Measurements from ENCODE around the gene PAK3. TPM values are rescaled to one million over a fixed set of nuclear protein-coding genes. Genes with fewer than 3 reads are reported as not detected.

Gene PAK3
- total and polyA plus RNA-seq, 5 donors from 2014 or later, result 0.10 to 3.7 (median 0.84) TPM

- DNase-seq, result no peak
- Histone ChIP-seq H3K4me1 (ENCODE audit: control insufficient read depth, insufficient read depth, low read length, poor library complexity, severe bottlenecking) (no peaks in the 10 kb centered on the region), H3K4me3 (ENCODE audit: low read depth, low read length) (no peak overlapping the region), H3K36me3 (ENCODE audit: control insufficient read depth, insufficient read depth, low read length) (no peaks in the 10 kb centered on the region), H3K9me3 (ENCODE audit: control insufficient read depth in 2 of 2, low read length in 2 of 2) (no peaks in the 10 kb centered on the region), H3K27me3 (ENCODE audit: control insufficient read depth, insufficient read depth, low read length) (no peaks in the 10 kb centered on the region), H3K27ac (ENCODE audit: insufficient read depth, low read length, poor library complexity, severe bottlenecking) (no peak overlapping the region)
- peaks cover 6% of the 10 kb centered on the region for H3K27me3 Mint-ChIP-seq
- peaks cover 0 to 1% (median 0%) of the 10 kb centered on the region in 7 donors for H3K9me3 Mint-ChIP-seq
- no peaks in the 10 kb centered on the region for H3K36me3 Mint-ChIP-seq
- no peak overlapping the region for H3K27ac Mint-ChIP-seq
- H3K4me3 Mint-ChIP-seq, result no peak overlapping the region
- H3K4me1 Mint-ChIP-seq, result no peaks in the 10 kb centered on the region
- no peak for ATAC-seq (ENCODE audit: low read depth in 2 of 2)
Observed at GRCh38 chrX:111169141-111169540, 73.2 kb downstream of the PAK3 start.

GRCh38 chrX:111170017-111170416 lies 74.0 kb downstream of the PAK3 start:
- ATAC-seq (ENCODE audit: low read depth in 2 of 2), result no peak
- DNase-seq, result peak in 1 of 3 donors; percentile 1
- H3K27me3 ChIP-seq (ENCODE audit: control insufficient read depth, insufficient read depth, low read length), result no peaks in the 10 kb centered on the region
- no peaks in the 10 kb centered on the region for H3K9me3 ChIP-seq (ENCODE audit: control insufficient read depth in 2 of 2, low read length in 2 of 2)
- Mint-ChIP-seq H3K36me3 (no peaks in the 10 kb centered on the region), H3K4me3 (no peak overlapping the region), H3K27ac (no peak overlapping the region), H3K9me3 (peaks cover 0 to 1% (median 0%) of the 10 kb centered on the region in 7 donors), H3K27me3 (peaks cover 6% of the 10 kb centered on the region), H3K4me1 (no peaks in the 10 kb centered on the region)
- H3K4me3 ChIP-seq (ENCODE audit: low read depth, low read length), result no peak overlapping the region
- no peaks in the 10 kb centered on the region for H3K4me1 ChIP-seq (ENCODE audit: control insufficient read depth, insufficient read depth, low read length, poor library complexity, severe bottlenecking)
- H3K36me3 ChIP-seq (ENCODE audit: control insufficient read depth, insufficient read depth, low read length), result no peaks in the 10 kb centered on the region
- H3K27ac ChIP-seq (ENCODE audit: insufficient read depth, low read length, poor library complexity, severe bottlenecking), result no peak overlapping the region

GRCh38 chrX:111180750-111181240 lies 84.8 kb downstream of the PAK3 start:
- no peaks in the 10 kb centered on the region for H3K27me3 ChIP-seq (ENCODE audit: control insufficient read depth, insufficient read depth, low read length)
- no peaks in the 10 kb centered on the region for H3K36me3 Mint-ChIP-seq
- no peaks in the 10 kb centered on the region for H3K4me1 ChIP-seq (ENCODE audit: control insufficient read depth, insufficient read depth, low read length, poor library complexity, severe bottlenecking)
- no peak for DNase-seq
- H3K4me3 ChIP-seq (ENCODE audit: low read depth, low read length), result no peak overlapping the region
- no peaks in the 10 kb centered on the region for H3K9me3 ChIP-seq (ENCODE audit: control insufficient read depth in 2 of 2, low read length in 2 of 2)
- H3K4me3 Mint-ChIP-seq, result no peak overlapping the region
- no peak for ATAC-seq (ENCODE audit: low read depth in 2 of 2)
- H3K27ac ChIP-seq (ENCODE audit: insufficient read depth, low read length, poor library complexity, severe bottlenecking), result no peak overlapping the region
- no peaks in the 10 kb centered on the region for H3K4me1 Mint-ChIP-seq
- no peak overlapping the region for H3K27ac Mint-ChIP-seq
- no peaks in the 10 kb centered on the region for H3K27me3 Mint-ChIP-seq
- H3K36me3 ChIP-seq (ENCODE audit: control insufficient read depth, insufficient read depth, low read length), result no peaks in the 10 kb centered on the region
- H3K9me3 Mint-ChIP-seq, result peaks cover 0 to 1% (median 0%) of the 10 kb centered on the region in 7 donors

- no peak for ATAC-seq (ENCODE audit: low read depth in 2 of 2)
Observed at GRCh38 chrX:111181951-111182350, 86.0 kb downstream of the PAK3 start.

GRCh38 chrX:111182997-111183396 lies 87.0 kb downstream of the PAK3 start:
- no peaks in the 10 kb centered on the region for H3K27me3 ChIP-seq (ENCODE audit: control insufficient read depth, insufficient read depth, low read length)
- no peaks in the 10 kb centered on the region for H3K9me3 ChIP-seq (ENCODE audit: control insufficient read depth in 2 of 2, low read length in 2 of 2)
- Mint-ChIP-seq H3K4me3 (no peak overlapping the region), H3K36me3 (no peaks in the 10 kb centered on the region), H3K27me3 (no peaks in the 10 kb centered on the region), H3K9me3 (peaks cover 0 to 2% (median 0%) of the 10 kb centered on the region in 7 donors), H3K27ac (no peak overlapping the region), H3K4me1 (no peaks in the 10 kb centered on the region)
- ATAC-seq (ENCODE audit: low read depth in 2 of 2) (no peak), DNase-seq (no peak)
- no peak overlapping the region for H3K27ac ChIP-seq (ENCODE audit: insufficient read depth, low read length, poor library complexity, severe bottlenecking)
- no peaks in the 10 kb centered on the region for H3K4me1 ChIP-seq (ENCODE audit: control insufficient read depth, insufficient read depth, low read length, poor library complexity, severe bottlenecking)
- H3K36me3 ChIP-seq (ENCODE audit: control insufficient read depth, insufficient read depth, low read length), result no peaks in the 10 kb centered on the region
- no peak overlapping the region for H3K4me3 ChIP-seq (ENCODE audit: low read depth, low read length)

More at GRCh38 chrX:111181951-111182350, 86.0 kb downstream of the PAK3 start:
- Mint-ChIP-seq H3K4me3 (no peak overlapping the region), H3K27ac (no peak overlapping the region), H3K9me3 (no peaks in the 10 kb centered on the region), H3K4me1 (no peaks in the 10 kb centered on the region), H3K36me3 (no peaks in the 10 kb centered on the region), H3K27me3 (no peaks in the 10 kb centered on the region)
- Histone ChIP-seq H3K4me3 (ENCODE audit: low read depth, low read length) (no peak overlapping the region), H3K27me3 (ENCODE audit: control insufficient read depth, insufficient read depth, low read length) (no peaks in the 10 kb centered on the region), H3K27ac (ENCODE audit: insufficient read depth, low read length, poor library complexity, severe bottlenecking) (no peak overlapping the region), H3K4me1 (ENCODE audit: control insufficient read depth, insufficient read depth, low read length, poor library complexity, severe bottlenecking) (no peaks in the 10 kb centered on the region), H3K9me3 (ENCODE audit: control insufficient read depth in 2 of 2, low read length in 2 of 2) (no peaks in the 10 kb centered on the region), H3K36me3 (ENCODE audit: control insufficient read depth, insufficient read depth, low read length) (no peaks in the 10 kb centered on the region)
- no peak for DNase-seq

- Mint-ChIP-seq H3K36me3 (no peaks in the 10 kb centered on the region), H3K4me3 (no peak overlapping the region), H3K9me3 (peaks cover 0 to 2% (median 0%) of the 10 kb centered on the region in 7 donors), H3K27ac (no peak overlapping the region), H3K27me3 (no peaks in the 10 kb centered on the region), H3K4me1 (no peaks in the 10 kb centered on the region)
- Histone ChIP-seq H3K36me3 (ENCODE audit: control insufficient read depth, insufficient read depth, low read length) (no peaks in the 10 kb centered on the region), H3K27ac (ENCODE audit: insufficient read depth, low read length, poor library complexity, severe bottlenecking) (no peak overlapping the region), H3K4me3 (ENCODE audit: low read depth, low read length) (no peak overlapping the region), H3K9me3 (ENCODE audit: control insufficient read depth in 2 of 2, low read length in 2 of 2) (no peaks in the 10 kb centered on the region), H3K27me3 (ENCODE audit: control insufficient read depth, insufficient read depth, low read length) (no peaks in the 10 kb centered on the region), H3K4me1 (ENCODE audit: control insufficient read depth, insufficient read depth, low read length, poor library complexity, severe bottlenecking) (no peaks in the 10 kb centered on the region)
- ATAC-seq (ENCODE audit: low read depth in 2 of 2), result no peak
- DNase-seq, result no peak
Observed at GRCh38 chrX:111191598-111191997, 95.6 kb downstream of the PAK3 start.

- Mint-ChIP-seq H3K27ac (no peak overlapping the region), H3K9me3 (peaks cover 0 to 2% (median 0%) of the 10 kb centered on the region in 7 donors), H3K36me3 (no peaks in the 10 kb centered on the region), H3K27me3 (no peaks in the 10 kb centered on the region), H3K4me3 (no peak overlapping the region), H3K4me1 (no peaks in the 10 kb centered on the region)
- H3K36me3 ChIP-seq (ENCODE audit: control insufficient read depth, insufficient read depth, low read length), result no peaks in the 10 kb centered on the region
- ATAC-seq (ENCODE audit: low read depth in 2 of 2) (no peak), DNase-seq (no peak)
- no peak overlapping the region for H3K27ac ChIP-seq (ENCODE audit: insufficient read depth, low read length, poor library complexity, severe bottlenecking)
- no peak overlapping the region for H3K4me3 ChIP-seq (ENCODE audit: low read depth, low read length)
- H3K9me3 ChIP-seq (ENCODE audit: control insufficient read depth in 2 of 2, low read length in 2 of 2), result no peaks in the 10 kb centered on the region
- H3K4me1 ChIP-seq (ENCODE audit: control insufficient read depth, insufficient read depth, low read length, poor library complexity, severe bottlenecking), result no peaks in the 10 kb centered on the region
- H3K27me3 ChIP-seq (ENCODE audit: control insufficient read depth, insufficient read depth, low read length), result no peaks in the 10 kb centered on the region
Observed at GRCh38 chrX:111199505-111199904, 103.5 kb downstream of the PAK3 start.

- H3K4me1 ChIP-seq (ENCODE audit: control insufficient read depth, insufficient read depth, low read length, poor library complexity, severe bottlenecking), result no peaks in the 10 kb centered on the region
- no peak overlapping the region for H3K4me3 ChIP-seq (ENCODE audit: low read depth, low read length)
- H3K9me3 Mint-ChIP-seq, result peaks cover 0 to 2% (median 0%) of the 10 kb centered on the region in 7 donors
- H3K4me3 Mint-ChIP-seq, result no peak overlapping the region
- no peaks in the 10 kb centered on the region for H3K27me3 Mint-ChIP-seq
- ATAC-seq (ENCODE audit: low read depth in 2 of 2), result no peak
- DNase-seq, result no peak
- no peaks in the 10 kb centered on the region for H3K36me3 Mint-ChIP-seq
- H3K27me3 ChIP-seq (ENCODE audit: control insufficient read depth, insufficient read depth, low read length), result no peaks in the 10 kb centered on the region
- no peaks in the 10 kb centered on the region for H3K36me3 ChIP-seq (ENCODE audit: control insufficient read depth, insufficient read depth, low read length)
- H3K27ac ChIP-seq (ENCODE audit: insufficient read depth, low read length, poor library complexity, severe bottlenecking), result no peak overlapping the region
- no peak overlapping the region for H3K27ac Mint-ChIP-seq
- H3K9me3 ChIP-seq (ENCODE audit: control insufficient read depth in 2 of 2, low read length in 2 of 2), result no peaks in the 10 kb centered on the region
- no peaks in the 10 kb centered on the region for H3K4me1 Mint-ChIP-seq
Observed at GRCh38 chrX:111200327-111200726, 104.3 kb downstream of the PAK3 start.
